Effector memory CD8-positive, alpha-beta T cell (primary cell): ENCODE results near the gene JAKMIP1.

ENCODE experiments used
- ATAC-seq: fragments of 150-1000 bp; cut with Tn5 transposase; replicated peaks from 2 replicates; pipeline ENCODE4 v1.10.0; 2021; ENCODE audit warnings: mild to moderate bottlenecking, moderate library complexity
- DNase-seq, 3 experiments: peaks; one replicate each; pipeline ENCODE4 v3.0.0; 2021
- H3K27ac Mint-ChIP-seq, 2 donors: one replicate each; pipeline ENCODE4 v1.8.0; 2022; ENCODE audit warnings: mild to moderate bottlenecking in 2 of 2, mixed read lengths in 2 of 2, moderate library complexity in 2 of 2
- H3K27me3 Mint-ChIP-seq, 2 donors: one replicate each; pipeline ENCODE4 v1.8.0; 2022; ENCODE audit warnings: mixed read lengths in 2 of 2
- H3K36me3 Mint-ChIP-seq: one replicate; pipeline ENCODE4 v1.8.0; 2022; ENCODE audit warnings: mild to moderate bottlenecking, moderate library complexity, mixed read lengths; ENCODE audit not compliant: insufficient read depth
- H3K4me1 Mint-ChIP-seq, 2 donors: one replicate each; pipeline ENCODE4 v1.8.0; 2022; ENCODE audit warnings: low read depth in 2 of 2, mixed read lengths in 2 of 2
- H3K4me3 Mint-ChIP-seq, 2 donors: one replicate each; pipeline ENCODE4 v1.8.0; 2022; ENCODE audit warnings: mild to moderate bottlenecking in 2 of 2, mixed read lengths in 2 of 2, moderate library complexity in 2 of 2
- H3K9me3 Mint-ChIP-seq, 2 donors: one replicate each; pipeline ENCODE4 v1.8.0; 2022; ENCODE audit warnings: mixed read lengths in 2 of 2

Gene JAKMIP1

DNA sequence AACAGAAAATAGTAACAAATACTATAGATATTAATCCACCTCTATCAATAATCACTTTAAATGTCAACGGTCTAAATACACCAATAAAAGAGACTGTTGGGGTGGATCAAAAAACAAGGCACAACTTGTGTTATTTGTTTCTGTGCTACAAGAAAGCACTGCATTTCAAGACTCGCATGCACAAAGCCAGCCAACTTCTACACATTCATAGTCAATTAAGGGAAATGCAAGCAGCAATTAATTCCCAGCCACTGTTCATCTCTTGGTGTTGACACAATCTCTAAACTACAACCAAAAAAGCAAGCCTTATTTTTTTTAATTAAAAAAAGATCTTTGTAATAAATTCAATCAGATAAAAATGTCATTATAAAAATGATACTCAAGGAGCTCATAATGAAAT, 67.6 kb downstream of the JAKMIP1 start:
- Mint-ChIP-seq H3K4me3 (no peak overlapping the region), H3K27ac (no peak overlapping the region), H3K36me3 (peaks cover 6% of the 10 kb centered on the region), H3K27me3 (no peaks in the 10 kb centered on the region), H3K9me3 (no peaks in the 10 kb centered on the region), H3K4me1 (peaks cover 13 to 48% of the 10 kb centered on the region in 2 donors)
- ATAC-seq (no peak), DNase-seq (no peak)

DNA sequence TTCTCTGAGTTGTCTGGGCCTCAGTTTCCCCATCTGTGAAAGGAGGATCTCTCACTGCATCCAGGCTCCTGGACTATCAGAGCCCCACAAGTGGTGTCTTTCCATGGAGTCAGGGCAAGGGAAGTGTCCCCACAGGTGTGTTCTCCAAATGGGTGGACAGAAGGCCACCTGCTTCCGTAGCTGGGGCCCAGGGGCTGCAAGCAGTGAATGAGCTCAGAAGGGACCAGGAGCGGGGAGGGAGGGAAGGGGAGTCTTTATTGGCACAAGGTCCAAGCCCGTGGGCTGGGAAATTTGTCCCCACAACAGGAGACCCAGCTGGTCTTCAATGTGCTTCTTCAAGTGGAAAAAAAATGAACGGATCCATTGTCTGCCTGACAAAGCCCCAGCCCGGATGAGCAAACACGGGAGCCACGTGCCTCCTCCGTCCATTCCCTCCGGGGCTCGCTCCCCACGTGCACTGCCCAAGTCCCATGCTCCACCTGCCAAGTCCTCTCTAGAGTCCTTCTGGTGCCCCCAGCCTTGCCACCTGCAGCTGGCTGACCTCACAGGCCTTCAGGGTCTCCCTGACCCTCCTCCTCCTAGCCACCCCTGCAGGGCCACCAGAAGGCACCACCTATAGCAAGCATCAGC, 72.0 kb downstream of the JAKMIP1 start:
- DNase-seq (no peak), ATAC-seq (no peak)
- no peak overlapping the region for H3K4me3 Mint-ChIP-seq
- H3K27ac Mint-ChIP-seq: no peak overlapping the region
- H3K27me3 Mint-ChIP-seq: no peaks in the 10 kb centered on the region
- no peaks in the 10 kb centered on the region for H3K36me3 Mint-ChIP-seq
- no peaks in the 10 kb centered on the region for H3K9me3 Mint-ChIP-seq
- H3K4me1 Mint-ChIP-seq: peaks cover 4 to 24% of the 10 kb centered on the region in 2 donors

DNA sequence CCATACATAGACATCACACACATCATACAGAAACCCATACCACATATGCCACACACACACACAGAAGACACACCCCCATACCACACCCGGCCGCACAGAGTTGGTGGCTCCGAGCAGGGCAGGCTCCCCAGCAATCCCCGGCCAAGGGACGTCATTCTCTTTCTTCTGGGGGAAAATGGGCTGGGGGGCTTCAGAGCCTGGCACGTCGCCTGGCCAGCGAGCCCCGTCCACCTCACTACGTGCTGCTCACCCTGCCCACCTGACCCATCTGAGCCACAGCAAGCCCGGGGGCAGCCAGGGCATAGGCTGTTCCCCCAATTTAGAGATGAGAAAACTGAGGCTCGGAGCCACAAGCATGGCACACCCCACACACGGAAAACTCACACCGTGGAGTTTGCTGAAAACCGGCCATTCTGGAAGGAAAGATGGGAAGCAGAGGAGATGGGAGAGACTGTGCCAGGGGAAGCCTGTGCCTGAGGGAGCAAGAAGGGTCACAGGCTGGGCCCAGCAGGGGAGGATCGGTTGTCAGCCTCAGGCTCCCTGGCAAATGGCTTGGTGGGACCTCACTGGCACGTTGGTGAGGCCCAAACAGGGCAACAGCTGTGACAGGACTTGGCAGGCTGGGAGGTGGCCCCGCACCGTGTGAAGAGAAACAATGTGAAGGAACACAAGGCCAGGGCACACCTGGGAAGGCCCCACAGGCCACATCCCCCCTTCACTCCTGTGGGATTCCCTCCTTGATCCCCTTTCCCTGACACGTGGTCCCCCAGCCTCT, 73.2 kb downstream of the JAKMIP1 start:
- ATAC-seq (no peak), DNase-seq (no peak)
- Mint-ChIP-seq H3K27ac (no peak overlapping the region), H3K4me1 (peaks cover 4 to 31% of the 10 kb centered on the region in 2 donors), H3K9me3 (no peaks in the 10 kb centered on the region), H3K4me3 (no peak overlapping the region), H3K27me3 (no peaks in the 10 kb centered on the region), H3K36me3 (no peaks in the 10 kb centered on the region)

DNA sequence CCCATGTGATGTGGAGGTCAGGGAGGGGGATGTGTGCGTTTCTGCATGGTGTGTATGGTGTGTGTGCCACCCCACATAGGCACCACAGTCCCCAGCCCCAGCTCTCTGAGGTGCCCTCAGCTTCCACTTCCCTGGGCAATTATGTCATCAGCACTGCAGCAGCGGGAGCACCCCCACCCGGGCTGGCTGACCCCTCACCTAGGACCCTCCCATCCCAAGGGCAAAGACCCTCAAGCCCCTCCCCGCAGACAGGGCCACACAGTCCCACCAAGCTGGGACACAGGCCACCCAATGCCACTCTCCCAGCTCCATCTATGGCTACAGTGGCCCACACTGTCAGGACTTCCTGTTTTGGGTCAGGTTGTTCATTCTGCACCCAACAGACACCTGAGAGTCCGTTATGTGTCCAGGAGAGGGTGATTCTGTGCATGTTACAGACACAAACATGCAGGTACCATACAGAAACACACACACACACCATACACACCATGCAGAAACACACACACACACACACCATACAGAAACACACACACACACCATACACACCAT, 75.2 kb downstream of the JAKMIP1 start:
- DNase-seq (no peak), ATAC-seq (no peak)

DNA sequence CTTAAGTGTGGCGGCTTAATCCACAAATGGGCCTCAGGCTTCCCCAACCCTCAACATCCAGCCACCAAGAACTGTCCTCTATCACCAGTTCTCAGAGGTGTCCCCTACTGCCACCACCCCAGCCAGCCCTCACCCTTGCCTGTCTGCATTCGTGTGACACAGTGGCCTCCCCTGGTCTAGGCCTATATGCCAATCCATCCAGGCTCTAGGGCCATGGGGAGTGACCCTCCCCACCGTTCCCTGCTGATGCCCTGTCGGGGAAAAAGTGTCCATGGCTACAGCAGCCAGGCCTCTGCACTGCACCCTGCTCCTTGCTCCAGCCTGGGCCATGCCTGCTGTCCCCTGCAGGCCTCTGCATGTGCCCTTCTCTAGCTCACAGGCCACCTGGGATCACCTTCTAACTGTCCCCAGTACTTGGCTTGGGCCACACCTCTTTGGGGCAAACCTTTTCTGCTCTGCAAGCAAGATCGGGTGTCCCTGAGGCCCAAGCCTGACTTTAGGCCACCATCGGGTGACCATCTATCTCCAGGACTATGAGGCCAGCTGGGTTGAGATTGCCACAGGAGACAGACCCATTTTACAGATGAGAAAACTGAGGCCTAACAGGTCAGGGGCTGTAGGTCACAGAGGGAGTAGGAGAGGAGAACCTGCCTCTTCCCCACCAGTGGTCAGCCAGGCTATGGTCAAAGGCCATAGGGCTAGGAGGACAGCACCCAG, 75.8 kb downstream of the JAKMIP1 start:
- H3K9me3 Mint-ChIP-seq: no peaks in the 10 kb centered on the region
- ATAC-seq (no peak), DNase-seq (no peak)
- H3K4me1 Mint-ChIP-seq: peaks cover 4 to 16% of the 10 kb centered on the region in 2 donors
- H3K4me3 Mint-ChIP-seq: no peak overlapping the region
- H3K27me3 Mint-ChIP-seq: no peaks in the 10 kb centered on the region
- H3K27ac Mint-ChIP-seq: no peak overlapping the region
- H3K36me3 Mint-ChIP-seq: no peaks in the 10 kb centered on the region

More for the DNA sequence above, 75.2 kb downstream of the JAKMIP1 start:
- H3K9me3 Mint-ChIP-seq: no peaks in the 10 kb centered on the region
- H3K36me3 Mint-ChIP-seq: no peaks in the 10 kb centered on the region
- no peak overlapping the region for H3K27ac Mint-ChIP-seq
- no peak overlapping the region for H3K4me3 Mint-ChIP-seq
- peaks cover 5 to 19% of the 10 kb centered on the region in 2 donors for H3K4me1 Mint-ChIP-seq
- no peaks in the 10 kb centered on the region for H3K27me3 Mint-ChIP-seq

DNA sequence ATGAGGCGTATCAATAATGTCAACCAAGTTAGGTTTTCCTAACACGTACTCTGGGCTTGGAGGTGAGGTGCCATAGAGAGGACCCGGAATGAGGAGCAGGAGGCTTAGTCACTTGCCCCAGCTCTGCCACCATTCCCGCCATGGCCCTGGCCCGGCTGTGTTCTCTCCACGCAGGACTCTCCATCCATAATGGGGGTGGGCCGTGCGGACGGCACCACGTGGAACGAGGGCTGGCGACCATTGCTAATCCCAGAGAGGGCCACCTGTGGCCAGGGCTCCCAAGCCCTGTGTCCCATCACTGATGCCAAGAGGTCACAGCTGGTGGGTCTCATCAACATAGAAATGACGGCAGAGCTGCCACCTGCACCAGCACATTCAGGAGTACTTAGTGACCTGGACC, 76.4 kb downstream of the JAKMIP1 start:
- Mint-ChIP-seq H3K27me3 (no peaks in the 10 kb centered on the region), H3K4me1 (peaks cover 6 to 13% of the 10 kb centered on the region in 2 donors), H3K27ac (no peak overlapping the region), H3K4me3 (no peak overlapping the region), H3K9me3 (no peaks in the 10 kb centered on the region), H3K36me3 (no peaks in the 10 kb centered on the region)
- DNase-seq (no peak), ATAC-seq (no peak)

DNA sequence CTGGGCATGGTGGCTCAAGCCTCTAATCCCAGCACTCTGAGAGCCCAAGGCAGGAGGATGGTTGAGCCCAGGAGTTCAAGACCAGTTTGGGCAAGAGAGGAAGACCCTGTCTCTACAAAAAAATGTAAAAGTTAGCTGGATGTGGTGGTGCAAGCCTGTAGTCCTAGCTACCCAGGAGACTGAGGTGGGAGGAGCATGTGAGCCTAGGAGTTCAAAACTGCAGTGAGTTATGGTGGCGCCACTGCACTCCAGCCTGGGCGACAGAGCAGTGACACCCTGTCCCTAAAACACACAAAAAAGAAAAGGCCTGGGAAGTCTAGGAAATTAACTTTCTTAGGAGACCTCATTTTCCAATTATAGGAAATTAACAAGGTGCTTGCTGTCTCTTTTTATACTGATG, 76.8 kb downstream of the JAKMIP1 start:
- Mint-ChIP-seq H3K27ac (no peak overlapping the region), H3K4me1 (peaks cover 6 to 16% of the 10 kb centered on the region in 2 donors), H3K4me3 (no peak overlapping the region), H3K36me3 (no peaks in the 10 kb centered on the region), H3K27me3 (no peaks in the 10 kb centered on the region), H3K9me3 (no peaks in the 10 kb centered on the region)
- no peak for ATAC-seq
- DNase-seq: no peak

DNA sequence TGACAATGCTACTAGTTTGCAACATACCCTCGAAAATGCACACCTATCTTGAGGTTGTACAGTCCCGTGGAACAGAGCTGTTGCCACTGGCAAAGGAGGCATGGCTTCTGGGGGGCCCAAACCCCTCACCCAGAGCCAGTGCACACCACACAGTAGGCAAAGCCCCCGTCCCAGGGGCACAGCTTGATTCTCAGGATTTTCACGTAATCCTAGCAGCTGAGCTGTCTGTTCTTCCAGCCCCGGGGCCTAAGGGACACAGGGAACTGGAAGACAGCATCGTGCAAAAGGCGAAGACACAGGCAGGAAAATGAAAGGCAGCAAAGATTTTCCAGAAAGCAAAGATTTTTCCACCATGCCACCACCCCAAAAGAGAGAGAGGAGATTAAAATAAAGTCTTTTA, 77.2 kb downstream of the JAKMIP1 start:
- Mint-ChIP-seq H3K27me3 (no peaks in the 10 kb centered on the region), H3K4me1 (peaks cover 6 to 16% of the 10 kb centered on the region in 2 donors), H3K27ac (peak overlapping the region in 1 of 2 donors; percentile 41), H3K36me3 (no peaks in the 10 kb centered on the region), H3K4me3 (no peak overlapping the region), H3K9me3 (no peaks in the 10 kb centered on the region)
- ATAC-seq (no peak), DNase-seq (no peak)

DNA sequence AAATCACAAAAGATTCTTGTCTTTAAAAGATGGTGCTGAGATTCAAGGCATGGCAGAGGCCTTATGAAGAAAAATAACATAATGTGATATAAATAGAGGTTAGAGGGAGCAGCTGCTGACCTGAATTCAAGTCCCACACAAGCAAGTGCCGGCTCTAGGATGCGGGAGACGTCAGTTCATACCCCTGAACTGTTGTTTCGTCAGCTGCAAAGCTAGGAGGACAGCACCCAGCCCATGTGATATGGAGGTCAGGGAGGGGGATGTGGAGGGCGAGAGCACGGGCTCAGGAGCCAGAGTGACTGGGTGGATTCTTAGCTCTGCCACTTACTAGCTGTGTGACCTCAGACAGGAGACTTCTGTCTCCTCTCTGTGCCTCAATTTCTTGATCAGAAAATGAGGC, 77.9 kb downstream of the JAKMIP1 start:
- no peaks in the 10 kb centered on the region for H3K36me3 Mint-ChIP-seq

DNA sequence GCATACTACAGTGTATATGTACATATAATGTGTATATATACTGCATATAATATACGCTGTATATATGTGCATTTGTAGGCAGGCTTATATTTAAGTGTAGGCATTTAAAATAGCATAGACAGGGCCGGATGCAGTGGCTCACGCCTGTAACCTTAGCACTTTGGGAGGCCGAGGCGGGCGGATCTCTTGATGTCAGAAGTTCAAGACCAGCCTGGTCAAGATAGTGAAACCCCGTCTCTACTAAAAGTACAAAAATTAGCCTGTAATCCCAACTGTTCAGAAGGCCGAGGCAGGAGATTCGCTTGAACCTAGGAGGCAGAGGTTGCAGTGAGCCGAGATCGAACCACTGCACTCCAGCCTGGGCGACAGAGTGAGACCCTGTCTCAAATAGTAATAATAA, 78.4 kb downstream of the JAKMIP1 start:
- H3K4me1 Mint-ChIP-seq: peaks cover 6 to 16% of the 10 kb centered on the region in 2 donors
- H3K9me3 Mint-ChIP-seq: no peaks in the 10 kb centered on the region
- no peaks in the 10 kb centered on the region for H3K36me3 Mint-ChIP-seq
- H3K27me3 Mint-ChIP-seq: no peaks in the 10 kb centered on the region
- DNase-seq (no peak), ATAC-seq (no peak)
- no peak overlapping the region for H3K27ac Mint-ChIP-seq
- no peak overlapping the region for H3K4me3 Mint-ChIP-seq

More for the DNA sequence above, 77.9 kb downstream of the JAKMIP1 start:
- DNase-seq (no peak), ATAC-seq (no peak)
- no peaks in the 10 kb centered on the region for H3K27me3 Mint-ChIP-seq
- H3K4me1 Mint-ChIP-seq: peaks cover 6 to 16% of the 10 kb centered on the region in 2 donors
- H3K27ac Mint-ChIP-seq: no peak overlapping the region
- no peak overlapping the region for H3K4me3 Mint-ChIP-seq
- no peaks in the 10 kb centered on the region for H3K9me3 Mint-ChIP-seq

DNA sequence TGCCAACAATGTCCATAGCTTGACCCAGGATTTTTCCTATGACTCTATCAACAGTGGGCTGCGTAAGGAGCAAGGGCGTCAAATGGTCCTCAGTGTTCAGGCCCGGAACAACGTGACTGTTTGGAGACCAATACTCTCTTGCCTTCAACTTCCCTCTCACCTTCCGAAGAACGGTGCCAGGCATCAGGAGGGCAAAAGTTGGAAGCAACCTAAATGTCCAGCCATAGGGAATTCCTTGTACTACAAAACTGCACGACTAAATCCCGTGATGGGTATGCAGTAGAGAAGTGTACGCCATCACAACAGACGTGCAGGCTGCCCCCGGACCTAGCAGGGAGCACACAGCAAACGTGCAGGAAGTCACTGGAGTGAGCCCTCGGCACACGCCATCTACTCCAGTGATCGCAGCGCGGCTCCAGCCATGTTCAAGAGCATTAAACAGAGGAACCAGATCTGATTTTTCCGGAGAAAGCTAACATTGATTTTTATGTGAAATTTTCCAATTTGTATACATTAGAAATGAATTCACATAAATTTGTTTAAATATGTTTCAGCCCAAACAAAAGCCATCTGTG, 79.0 kb downstream of the JAKMIP1 start:
- Mint-ChIP-seq H3K4me3 (no peak overlapping the region), H3K27me3 (no peaks in the 10 kb centered on the region), H3K36me3 (no peaks in the 10 kb centered on the region), H3K9me3 (no peaks in the 10 kb centered on the region), H3K27ac (no peak overlapping the region), H3K4me1 (peaks cover 6 to 16% of the 10 kb centered on the region in 2 donors)
- DNase-seq (no peak), ATAC-seq (no peak)

DNA sequence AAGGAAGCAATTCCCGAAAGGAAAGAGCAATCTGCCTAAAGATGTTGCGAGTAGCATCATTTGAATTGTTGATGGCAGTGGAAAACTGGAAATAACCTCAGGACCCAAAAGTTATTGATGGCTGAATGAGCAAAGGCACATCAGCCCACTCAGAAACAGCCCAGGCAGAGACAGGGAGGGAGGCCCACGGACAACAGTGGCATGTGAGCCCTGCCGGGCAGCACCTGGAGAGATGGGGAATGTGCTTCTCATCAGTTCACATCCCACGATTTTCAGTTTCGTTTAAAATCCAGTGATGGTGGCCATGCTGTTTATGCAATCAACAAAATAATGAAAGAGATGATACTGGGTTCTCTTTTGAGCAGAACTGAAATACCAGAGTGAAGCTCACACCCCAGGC, 80.0 kb downstream of the JAKMIP1 start:
- H3K4me1 Mint-ChIP-seq: peaks cover 6 to 16% of the 10 kb centered on the region in 2 donors
- no peaks in the 10 kb centered on the region for H3K36me3 Mint-ChIP-seq
- H3K27ac Mint-ChIP-seq: peak overlapping the region in 1 of 2 donors; percentile 85
- ATAC-seq (no peak), DNase-seq (no peak)
- no peaks in the 10 kb centered on the region for H3K27me3 Mint-ChIP-seq
- no peak overlapping the region for H3K4me3 Mint-ChIP-seq
- H3K9me3 Mint-ChIP-seq: no peaks in the 10 kb centered on the region

DNA sequence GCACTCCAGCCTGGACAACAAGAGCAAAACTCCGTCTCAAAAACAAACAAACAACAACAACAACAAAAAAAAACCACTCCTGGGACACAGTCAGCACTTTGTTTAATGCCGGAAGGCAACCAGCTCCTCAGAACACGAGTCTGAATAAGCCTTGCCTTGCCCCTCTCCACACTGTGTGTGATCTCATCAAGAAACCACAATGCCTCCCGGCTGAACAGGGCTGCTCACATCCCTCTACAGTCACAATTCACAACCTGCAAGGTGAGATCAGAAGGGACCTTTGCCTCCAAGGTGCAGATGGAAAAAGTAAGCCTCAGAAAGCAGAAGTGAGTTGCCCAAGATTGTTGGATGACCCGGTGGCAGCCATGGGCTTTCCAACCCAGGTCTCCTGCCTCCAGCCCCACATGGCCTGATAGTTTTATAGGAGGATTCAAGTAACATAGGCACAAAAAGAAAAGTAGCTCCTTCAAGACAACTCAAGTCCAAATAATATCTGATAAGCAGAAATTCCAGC, 80.8 kb downstream of the JAKMIP1 start:
- Mint-ChIP-seq H3K27ac (peak overlapping the region; percentile 76 to 85), H3K9me3 (no peaks in the 10 kb centered on the region), H3K4me1 (peaks cover 6 to 19% of the 10 kb centered on the region in 2 donors), H3K27me3 (no peaks in the 10 kb centered on the region), H3K36me3 (no peaks in the 10 kb centered on the region), H3K4me3 (no peak overlapping the region)
- DNase-seq (no peak), ATAC-seq (no peak)
